MM.1S (cell line): ENCODE data around the gene DHRS3.
"Not testable (repeated sequence)": the region's sequence is repeated elsewhere in the genome, so short reads cannot be mapped to it uniquely, and the experiment has no call there.

Experiments used
- DNase-seq: peaks from one replicate; pipeline ENCODE4 v3.0.0-alpha.2; 2015
- H2AFZ ChIP-seq: fragments of 300-600 bp; sonication (generic); 2 replicates; pipeline ENCODE4 v1.6.0; 2016; ENCODE audit warnings: antibody characterized with exemption, low read length
- H3F3A ChIP-seq: fragments of 300-600 bp; sonication (generic); 2 replicates; pipeline ENCODE4 v1.6.1; 2016; ENCODE audit warnings: mild to moderate bottlenecking, antibody characterized with exemption, low read length, moderate library complexity, mixed read lengths; ENCODE audit not compliant: insufficient read depth
- H3K27ac ChIP-seq: fragments of 300-600 bp; sonication (generic); 2 replicates; pipeline ENCODE4 v1.5.1; 2016; ENCODE audit warnings: mild to moderate bottlenecking, low read length
- H3K27me3 ChIP-seq: fragments of 300-600 bp; sonication (generic); replicated peaks from 2 replicates; pipeline ENCODE4 v1.6.0; 2016; ENCODE audit warnings: low read length; ENCODE audit not compliant: insufficient read depth
- H3K36me3 ChIP-seq: fragments of 300-600 bp; sonication (generic); replicated peaks from 2 replicates; pipeline ENCODE4 v1.6.1; 2016; ENCODE audit warnings: mild to moderate bottlenecking, low read length, mixed read lengths; ENCODE audit not compliant: insufficient read depth
- H3K4me1 ChIP-seq: fragments of 300-600 bp; sonication (generic); 2 replicates; pipeline ENCODE4 v1.6.1; 2016; ENCODE audit warnings: low read length, mixed read lengths
- H3K4me2 ChIP-seq: fragments of 300-600 bp; sonication (generic); 2 replicates; pipeline ENCODE4 v1.6.0; 2016; ENCODE audit warnings: low read depth, low read length
- H3K4me3 ChIP-seq: fragments of 300-600 bp; sonication (generic); 2 replicates; pipeline ENCODE4 v1.5.1; 2016; ENCODE audit warnings: low read length, mixed read lengths
- H3K79me2 ChIP-seq: fragments of 300-600 bp; sonication (generic); 2 replicates; pipeline ENCODE4 v1.6.1; 2016; ENCODE audit warnings: mixed run types, low read length, mixed read lengths
- H3K9ac ChIP-seq: fragments of 300-600 bp; sonication (generic); 2 replicates; pipeline ENCODE4 v1.6.1; 2016; ENCODE audit warnings: low read length, mixed read lengths
- H3K9me2 ChIP-seq: fragments of 300-600 bp; sonication (generic); replicated peaks from 2 replicates; pipeline ENCODE4 v1.6.1; 2016; ENCODE audit warnings: mild to moderate bottlenecking, low read length, mixed read lengths; ENCODE audit not compliant: insufficient read depth
- H3K9me3 ChIP-seq: fragments of 300-600 bp; sonication (generic); replicated peaks from 2 replicates; pipeline ENCODE4 v1.6.1; 2016; ENCODE audit warnings: mild to moderate bottlenecking, low read length, mixed read lengths; ENCODE audit not compliant: insufficient read depth
- H4K20me1 ChIP-seq: fragments of 300-600 bp; sonication (generic); 2 replicates; pipeline ENCODE4 v1.6.1; 2016; ENCODE audit warnings: mild to moderate bottlenecking, low read length, moderate library complexity, mixed read lengths; ENCODE audit not compliant: insufficient read depth
- EZH2 ChIP-seq: fragments of 300-600 bp; sonication (generic); optimal IDR thresholded peaks from 2 replicates; pipeline ENCODE3; 2017; ENCODE audit warnings: low read depth, mild to moderate bottlenecking, antibody characterized with exemption, low read length, mixed read lengths
- EZH2phosphoT487 ChIP-seq: fragments of 300-600 bp; sonication (generic); IDR thresholded peaks from 2 replicates; pipeline ENCODE4 v1.6.1; 2018; ENCODE audit warnings: antibody characterized with exemption, low read length
- TF ChIP-seq, protein P1 (sequence below): fragments of 300-600 bp; sonication (generic); IDR thresholded peaks from 2 replicates; pipeline ENCODE4 v1.5.1; 2016; ENCODE audit warnings: antibody characterized with exemption, low read length, mixed read lengths

DHRS3 gene

DNA sequence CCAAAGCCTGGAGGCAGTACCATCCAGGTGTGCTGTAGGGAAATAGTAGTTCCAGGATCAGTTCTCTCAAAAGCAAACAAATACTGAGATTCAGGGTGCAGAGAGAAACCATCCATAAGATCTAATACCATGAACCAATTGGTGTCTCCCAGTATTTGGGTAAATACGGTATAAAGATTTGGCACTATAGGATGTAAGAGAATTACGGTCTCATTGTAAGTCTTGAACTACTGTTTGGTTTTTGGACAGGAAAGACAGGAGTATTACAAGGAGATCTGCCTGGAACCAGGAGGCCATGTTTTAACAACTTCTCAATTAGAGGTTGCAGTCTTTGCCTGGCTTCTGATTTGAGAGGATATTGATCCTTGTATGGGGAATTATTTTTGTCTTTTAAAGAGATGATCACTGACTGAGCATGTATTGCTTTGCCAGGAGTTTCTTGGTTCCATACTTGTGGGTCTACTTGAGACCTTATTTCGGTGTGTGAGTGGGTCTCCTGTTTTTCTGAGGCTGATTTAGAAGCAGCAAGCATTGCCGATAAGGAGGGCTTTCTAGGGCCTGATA is 36.1 kb upstream of the DHRS3 start:
- no peak overlapping the region for H3K9ac ChIP-seq
- H3K9me3 ChIP-seq = no peaks in the 10 kb centered on the region
- no peaks in the 10 kb centered on the region for H3F3A ChIP-seq
- TF ChIP-seq EZH2 (no peak), EZH2phosphoT487 (no peak)
- TF ChIP-seq, protein P1, sequence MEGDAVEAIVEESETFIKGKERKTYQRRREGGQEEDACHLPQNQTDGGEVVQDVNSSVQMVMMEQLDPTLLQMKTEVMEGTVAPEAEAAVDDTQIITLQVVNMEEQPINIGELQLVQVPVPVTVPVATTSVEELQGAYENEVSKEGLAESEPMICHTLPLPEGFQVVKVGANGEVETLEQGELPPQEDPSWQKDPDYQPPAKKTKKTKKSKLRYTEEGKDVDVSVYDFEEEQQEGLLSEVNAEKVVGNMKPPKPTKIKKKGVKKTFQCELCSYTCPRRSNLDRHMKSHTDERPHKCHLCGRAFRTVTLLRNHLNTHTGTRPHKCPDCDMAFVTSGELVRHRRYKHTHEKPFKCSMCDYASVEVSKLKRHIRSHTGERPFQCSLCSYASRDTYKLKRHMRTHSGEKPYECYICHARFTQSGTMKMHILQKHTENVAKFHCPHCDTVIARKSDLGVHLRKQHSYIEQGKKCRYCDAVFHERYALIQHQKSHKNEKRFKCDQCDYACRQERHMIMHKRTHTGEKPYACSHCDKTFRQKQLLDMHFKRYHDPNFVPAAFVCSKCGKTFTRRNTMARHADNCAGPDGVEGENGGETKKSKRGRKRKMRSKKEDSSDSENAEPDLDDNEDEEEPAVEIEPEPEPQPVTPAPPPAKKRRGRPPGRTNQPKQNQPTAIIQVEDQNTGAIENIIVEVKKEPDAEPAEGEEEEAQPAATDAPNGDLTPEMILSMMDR = no peak
- no peak overlapping the region for H3K4me2 ChIP-seq
- no peaks in the 10 kb centered on the region for H3K4me1 ChIP-seq
- no peaks in the 10 kb centered on the region for H3K9me2 ChIP-seq
- no peak overlapping the region for H2AFZ ChIP-seq
- H3K27ac ChIP-seq = no peak overlapping the region
- no peaks in the 10 kb centered on the region for H3K79me2 ChIP-seq
- no peak for DNase-seq
- H4K20me1 ChIP-seq = no peaks in the 10 kb centered on the region
- no peaks in the 10 kb centered on the region for H3K36me3 ChIP-seq
- peaks cover 13% of the 10 kb centered on the region for H3K27me3 ChIP-seq
- H3K4me3 ChIP-seq = no peak overlapping the region

DNA sequence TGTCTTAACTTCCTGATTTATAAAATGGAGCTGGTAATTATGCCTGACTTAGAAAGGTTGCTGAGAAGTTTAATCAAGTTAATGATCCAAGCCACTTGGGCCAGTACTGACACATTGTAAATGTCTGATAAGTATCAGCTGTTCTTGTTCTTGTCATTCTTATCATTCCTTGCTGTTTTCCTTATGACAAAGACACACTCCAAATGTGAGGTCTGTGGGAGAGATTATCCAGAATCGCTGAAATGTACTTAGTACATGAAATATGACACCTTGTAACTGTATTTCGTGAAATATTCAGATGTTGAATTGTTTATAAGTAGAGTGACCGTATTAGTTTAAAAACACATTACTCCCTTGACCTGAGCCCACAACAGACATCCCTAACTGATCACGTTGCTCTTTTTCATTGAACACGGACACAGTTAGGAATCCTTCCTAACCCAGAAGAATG is 32.0 kb upstream of the DHRS3 start:
- Histone ChIP-seq H3K27me3 (peaks cover 9% of the 10 kb centered on the region), H3K4me1 (no peaks in the 10 kb centered on the region), H3K9me2 (no peaks in the 10 kb centered on the region), H3K9me3 (no peaks in the 10 kb centered on the region), H3F3A (no peaks in the 10 kb centered on the region), H3K79me2 (no peaks in the 10 kb centered on the region), H2AFZ (no peak overlapping the region), H3K36me3 (no peaks in the 10 kb centered on the region), H4K20me1 (no peaks in the 10 kb centered on the region), H3K4me3 (no peak overlapping the region), H3K4me2 (no peak overlapping the region), H3K27ac (no peak overlapping the region), H3K9ac (no peak overlapping the region)
- TF ChIP-seq EZH2phosphoT487 (no peak), EZH2 (no peak)
- TF ChIP-seq, protein P1 = no peak
- no peak for DNase-seq

DNA sequence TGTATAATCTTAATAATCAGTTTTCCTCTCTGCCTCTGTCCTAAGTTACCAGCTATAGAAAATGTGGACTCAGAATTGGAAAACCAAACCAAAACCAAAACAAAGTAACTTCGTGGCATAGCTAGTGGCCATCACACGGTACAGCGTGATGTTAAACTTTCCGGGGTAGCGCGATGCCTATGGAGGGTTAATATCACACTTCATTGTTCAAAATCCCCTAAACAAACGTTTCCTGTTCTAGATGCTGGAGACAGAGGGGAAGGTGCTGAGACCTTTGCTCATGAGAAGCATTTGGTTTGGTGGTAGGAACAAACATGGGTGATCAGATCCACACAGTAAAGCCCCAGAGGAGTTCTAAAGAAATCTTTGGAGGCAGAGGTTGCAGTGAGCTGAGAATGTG is 30.7 kb upstream of the DHRS3 start:
- H3K9me3 ChIP-seq = no peaks in the 10 kb centered on the region
- H4K20me1 ChIP-seq = no peaks in the 10 kb centered on the region

DNA sequence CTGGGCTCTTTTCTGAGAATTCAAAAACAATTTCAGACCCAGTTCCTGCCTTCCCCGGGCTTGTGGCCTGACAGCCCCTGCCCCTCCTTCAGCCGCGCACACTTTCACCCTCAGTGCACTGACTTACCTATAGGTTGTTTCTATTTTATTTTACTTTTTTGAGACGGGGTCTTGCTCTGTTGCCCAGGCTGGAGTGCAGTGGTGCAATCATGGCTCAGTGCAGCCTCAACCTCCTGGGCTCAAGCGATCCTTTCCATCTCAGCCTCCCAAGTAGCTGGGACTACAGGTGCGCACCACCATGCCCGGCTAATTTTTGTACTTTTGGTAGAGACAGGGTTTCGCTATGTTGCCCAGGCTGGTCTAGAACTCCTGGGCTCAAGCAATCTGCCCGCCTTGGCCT is 27.4 kb upstream of the DHRS3 start:
- peaks cover 15% of the 10 kb centered on the region for H3K27me3 ChIP-seq

More for the DNA sequence above, 30.7 kb upstream of the DHRS3 start:
- H3K27ac ChIP-seq = no peak overlapping the region
- H3K9ac ChIP-seq = no peak overlapping the region
- H3K27me3 ChIP-seq = peaks cover 15% of the 10 kb centered on the region
- H3K4me1 ChIP-seq = no peaks in the 10 kb centered on the region
- TF ChIP-seq EZH2phosphoT487 (no peak), EZH2 (no peak)
- TF ChIP-seq, protein P1 = no peak
- no peaks in the 10 kb centered on the region for H3K79me2 ChIP-seq
- no peak overlapping the region for H3K4me2 ChIP-seq
- no peaks in the 10 kb centered on the region for H3K9me2 ChIP-seq
- no peaks in the 10 kb centered on the region for H3F3A ChIP-seq
- DNase-seq = no peak
- H3K4me3 ChIP-seq = no peak overlapping the region
- H3K36me3 ChIP-seq = no peaks in the 10 kb centered on the region
- no peak overlapping the region for H2AFZ ChIP-seq

More for the DNA sequence above, 27.4 kb upstream of the DHRS3 start:
- not testable (repeated sequence) for H3K27ac ChIP-seq, H3K36me3 ChIP-seq, DNase-seq, H2AFZ ChIP-seq, H3K9me2 ChIP-seq, H3K9ac ChIP-seq, H3F3A ChIP-seq, H3K4me1 ChIP-seq, H4K20me1 ChIP-seq, H3K4me2 ChIP-seq, H3K4me3 ChIP-seq, H3K9me3 ChIP-seq, H3K79me2 ChIP-seq
